Endothelial cell of umbilical vein (primary cell): ENCODE measurements around the gene LRP10. TPM values are rescaled to one million over a fixed set of nuclear protein-coding genes. Genes with fewer than 3 reads are reported as not detected.

ENCODE experiments used
- BruUV-seq: library from RNA; stranded (reverse); fragments of 400-500 nt; replicated peaks from 2 replicates; lab custom pipeline; 2021; lab: Mats Ljungman, UMichigan
- CTCF ChIA-PET: fragments of 300-600, 350-600 bp; sonication (Branson Sonifier 250); formaldehyde crosslinking; loops from one replicate; lab custom pipeline; 2021; ENCODE audit warnings: antibody characterized with exemption, inconsistent platforms; lab: Charles Lee
- POLR2A ChIA-PET: fragments of 300-600, 350-600 bp; sonication (Branson Sonifier 250); formaldehyde crosslinking; loops from one replicate; lab custom pipeline; 2021; ENCODE audit warnings: antibody characterized with exemption, inconsistent platforms; lab: Charles Lee
- DNase-seq: peaks from one replicate; pipeline ENCODE4 v3.0.0-alpha.2; 2011; ENCODE audit warnings: low read depth, low spot score
- FAIRE-seq: peaks from 2 replicates; lab custom pipeline; 2011; peaks lifted over from hg19 to GRCh38; lab: Jason Lieb, UNC
- H2AFZ ChIP-seq: 2 replicates; pipeline ENCODE4 v1.6.0; 2012; ENCODE audit warnings: low read depth, low read length, control low read depth, inconsistent platforms
- H3K27ac ChIP-seq: 2 replicates; pipeline ENCODE4 v1.5.1; 2011; ENCODE audit warnings: low read depth, mild to moderate bottlenecking, control low read depth, low read length, moderate library complexity; ENCODE audit not compliant: insufficient read depth
- H3K27me3 ChIP-seq, 2 experiments: 2 replicates each; pipeline versions ENCODE4 v1.6.0 to v1.6.1; 2011; ENCODE audit warnings: low read length in 2 of 2, mixed read lengths in 1 of 2; ENCODE audit not compliant: control insufficient read depth in 2 of 2, insufficient read depth in 2 of 2
- H3K36me3 ChIP-seq, 2 experiments: 2 replicates in 1 of 2; 3 replicates in 1 of 2; pipeline ENCODE4 v1.5.1; 2011; ENCODE audit warnings: low read length in 2 of 2, mild to moderate bottlenecking in 1 of 2, moderate library complexity in 1 of 2; ENCODE audit not compliant: control insufficient read depth in 2 of 2, insufficient read depth in 2 of 2; ENCODE audit errors: extremely low read depth in 1 of 2
- H3K4me1 ChIP-seq: 3 replicates; pipeline ENCODE4 v1.5.1; 2011; ENCODE audit warnings: mild to moderate bottlenecking, low read length; ENCODE audit not compliant: control insufficient read depth, insufficient read depth; ENCODE audit errors: extremely low read depth
- H3K4me2 ChIP-seq: 2 replicates; pipeline ENCODE4 v1.6.1; 2011; ENCODE audit warnings: low read length, control low read depth, mixed read lengths; ENCODE audit not compliant: insufficient read depth
- H3K4me3 ChIP-seq, 3 experiments: fragments of 200-600 bp in 1 of 3; sonication (generic), shearing (Covaris generic) in 1 of 3; replicated peaks in 1 of 3; 2 replicates each; pipeline ENCODE4 v1.5.1; 2011 to 2016; ENCODE audit warnings: control low read depth in 3 of 3, low read length in 3 of 3, mild to moderate bottlenecking in 2 of 3, inconsistent platforms in 1 of 3, low read depth in 1 of 3, moderate library complexity in 1 of 3; ENCODE audit not compliant: insufficient read depth in 1 of 3
- H3K79me2 ChIP-seq: 2 replicates; pipeline ENCODE4 v1.6.0; 2012; ENCODE audit warnings: low read length, inconsistent platforms; ENCODE audit not compliant: control insufficient read depth, insufficient read depth
- H3K9ac ChIP-seq: replicated peaks from 2 replicates; pipeline ENCODE3; 2011; ENCODE audit warnings: low read length, control low read depth; ENCODE audit not compliant: insufficient read depth; ENCODE audit errors: extremely low read depth
- H3K9me1 ChIP-seq: replicated peaks from 3 replicates; pipeline ENCODE4 v1.6.0; 2011; ENCODE audit warnings: mild to moderate bottlenecking, low read length; ENCODE audit not compliant: control insufficient read depth, insufficient read depth; ENCODE audit errors: extremely low read depth
- H3K9me3 ChIP-seq: replicated peaks from 2 replicates; pipeline ENCODE4 v1.5.1; 2012; ENCODE audit warnings: low read length, inconsistent platforms; ENCODE audit not compliant: control insufficient read depth, insufficient read depth
- H4K20me1 ChIP-seq: replicated peaks from 2 replicates; pipeline ENCODE3; 2011; ENCODE audit warnings: mild to moderate bottlenecking, low read length; ENCODE audit not compliant: control insufficient read depth, insufficient read depth; ENCODE audit errors: extremely low read depth
- CTCF ChIP-seq, 2 donors: IDR thresholded peaks; 1 replicate in 1 of 2; 2 replicates in 1 of 2; pipeline ENCODE4 v1.5.1; 2011; ENCODE audit warnings: low read length in 2 of 2, mild to moderate bottlenecking in 2 of 2, moderate library complexity in 2 of 2, control low read depth in 1 of 2, inconsistent platforms in 1 of 2, low read depth in 1 of 2; ENCODE audit not compliant: insufficient read depth in 1 of 2; ENCODE audit errors: extremely low read depth in 1 of 2
- EZH2 ChIP-seq: IDR thresholded peaks from 2 replicates; pipeline ENCODE4 v1.6.1; 2012; ENCODE audit warnings: borderline replicate concordance, low read depth, mild to moderate bottlenecking, moderate library complexity, low read length, inconsistent platforms; ENCODE audit not compliant: severe bottlenecking
- FOS ChIP-seq: IDR thresholded peaks from 2 replicates; pipeline ENCODE4 v1.6.1; 2011; ENCODE audit warnings: mild to moderate bottlenecking, low read length, moderate library complexity, borderline replicate concordance; ENCODE audit not compliant: insufficient read depth
- GATA2 ChIP-seq: IDR thresholded peaks from 2 replicates; pipeline ENCODE4 v1.7.0; 2011; ENCODE audit warnings: low read depth, mild to moderate bottlenecking, moderate library complexity, mixed read lengths, low read length; ENCODE audit not compliant: insufficient read length, insufficient read depth
- JUN ChIP-seq: IDR thresholded peaks from 2 replicates; pipeline ENCODE4 v1.6.1; 2011; ENCODE audit warnings: borderline replicate concordance, low read depth; ENCODE audit not compliant: insufficient read length, insufficient read depth
- MAX ChIP-seq: IDR thresholded peaks from 2 replicates; pipeline ENCODE4 v1.6.1; 2011; ENCODE audit not compliant: insufficient read depth, insufficient read length
- MYC ChIP-seq: IDR thresholded peaks from one replicate; pipeline ENCODE4 v1.6.1; 2011; ENCODE audit warnings: mild to moderate bottlenecking, low read depth, low read length
- POLR2A ChIP-seq: IDR thresholded peaks from 2 replicates; pipeline ENCODE4 v1.6.1; 2012; ENCODE audit warnings: low read depth, mild to moderate bottlenecking, control low read depth, low read length
- POLR2AphosphoS5 ChIP-seq: IDR thresholded peaks from 2 replicates; pipeline ENCODE4 v1.6.1; 2012; ENCODE audit warnings: low read depth, mild to moderate bottlenecking, control low read depth, low read length, moderate library complexity; ENCODE audit not compliant: insufficient read depth
- dilution Hi-C: fragments of 300-500 bp; cut with MboI; formaldehyde crosslinking; loops from one replicate; pipeline ENCODE4 v1.15.0; 2019; ENCODE audit warnings: low sequenced_read_pairs; ENCODE audit not compliant: extremely low pct_ligation_motif_present
- intact Hi-C: fragments of 100-400 bp; cut with micrococcal nuclease; formaldehyde crosslinking; loops from one replicate; pipeline ENCODE4 v1.10.0; 2022
- polyA plus RNA-seq, 4 experiments: library from polyadenylated mRNA; depleted of rRNA in 3 of 4; stranded (reverse) in 3 of 4; unstranded in 1 of 4; fragments of >200 nt; gene quantifications; 2 replicates each; pipeline versions ENCODE4 v1.2.1 to v1.2.3, GENCODE V29; 2011 to 2012; ENCODE audit warnings: missing spikeins in 1 of 4
- total RNA-seq: library from RNA; stranded (reverse); gene quantifications from 2 replicates; pipeline ENCODE4 v1.2.3, GENCODE V29; 2021

LRP10 gene
- total and polyA plus RNA-seq, 2 donors (not counting 3 experiments of a cell fraction or from before 2014, with no cell fraction given): 123 to 157 TPM

GRCh38 chr14:22906073-22906472, 34.5 kb downstream of the LRP10 start:
- POLR2A ChIA-PET: no interaction called here
- CTCF ChIA-PET: interaction anchor here (1.0 kb wide), 1 partner anchor 10 kb away, joined by 3 read pairs; no protein-coding TSS in a partner anchor
- dilution Hi-C loops: no loop called here
- Histone ChIP-seq H3K27ac (no peak overlapping the region), H4K20me1 (no peaks in the 10 kb centered on the region), H3K4me2 (no peak overlapping the region), H3K27me3 (no peaks in the 10 kb centered on the region), H3K9me3 (no peaks in the 10 kb centered on the region), H3K9me1 (no peaks in the 10 kb centered on the region), H3K4me3 (no peak overlapping the region), H3K79me2 (peaks cover 4% of the 10 kb centered on the region), H3K36me3 (peaks cover 37 to 47% of the 10 kb centered on the region in 2 experiments), H2AFZ (no peak overlapping the region), H3K9ac (no peak overlapping the region), H3K4me1 (no peaks in the 10 kb centered on the region)
- TF ChIP-seq POLR2AphosphoS5: no peak
- no peak for TF ChIP-seq CTCF (IDR thresholded peaks at IDR 0.05; ENCODE audit: extremely low read depth in 1 of 2, insufficient read depth in 1 of 2, low read depth in 1 of 2, low read length in 2 of 2)
- TF ChIP-seq POLR2A: no peak
- TF ChIP-seq GATA2: no peak
- TF ChIP-seq MYC: no peak
- TF ChIP-seq JUN: no peak
- TF ChIP-seq FOS: no peak
- TF ChIP-seq EZH2: no peak
- TF ChIP-seq MAX: no peak
- intact Hi-C loops: no loop called here
- no peak for FAIRE-seq
- no peak for DNase-seq
- BruUV-seq: no TSS peak
